ENCODE results near the gene DCC.

DNA sequence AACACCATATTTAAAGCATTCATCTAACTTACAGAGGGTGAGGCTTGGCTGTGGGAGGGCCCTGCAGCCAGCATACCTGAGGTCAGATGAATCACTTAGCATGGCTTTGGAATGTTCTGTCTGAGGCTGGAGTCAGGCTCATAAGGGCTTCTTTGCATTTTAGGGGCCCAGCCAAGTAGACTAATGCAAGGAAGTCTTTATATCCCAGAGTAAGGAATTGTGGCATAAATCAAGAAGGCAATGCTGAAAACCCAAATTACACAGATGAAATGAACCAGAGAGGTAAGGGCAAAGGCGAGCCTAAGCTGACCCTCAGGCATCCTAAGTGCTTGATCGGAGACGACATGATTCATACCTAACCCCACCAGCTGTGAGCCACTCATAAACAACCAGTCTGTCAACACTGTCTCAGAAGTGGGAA lies 383.6 kb downstream of the DCC start:
- TF ChIP-seq POLR2A (IDR thresholded peaks at IDR 0.05): no peak
- TF ChIP-seq, protein P1, sequence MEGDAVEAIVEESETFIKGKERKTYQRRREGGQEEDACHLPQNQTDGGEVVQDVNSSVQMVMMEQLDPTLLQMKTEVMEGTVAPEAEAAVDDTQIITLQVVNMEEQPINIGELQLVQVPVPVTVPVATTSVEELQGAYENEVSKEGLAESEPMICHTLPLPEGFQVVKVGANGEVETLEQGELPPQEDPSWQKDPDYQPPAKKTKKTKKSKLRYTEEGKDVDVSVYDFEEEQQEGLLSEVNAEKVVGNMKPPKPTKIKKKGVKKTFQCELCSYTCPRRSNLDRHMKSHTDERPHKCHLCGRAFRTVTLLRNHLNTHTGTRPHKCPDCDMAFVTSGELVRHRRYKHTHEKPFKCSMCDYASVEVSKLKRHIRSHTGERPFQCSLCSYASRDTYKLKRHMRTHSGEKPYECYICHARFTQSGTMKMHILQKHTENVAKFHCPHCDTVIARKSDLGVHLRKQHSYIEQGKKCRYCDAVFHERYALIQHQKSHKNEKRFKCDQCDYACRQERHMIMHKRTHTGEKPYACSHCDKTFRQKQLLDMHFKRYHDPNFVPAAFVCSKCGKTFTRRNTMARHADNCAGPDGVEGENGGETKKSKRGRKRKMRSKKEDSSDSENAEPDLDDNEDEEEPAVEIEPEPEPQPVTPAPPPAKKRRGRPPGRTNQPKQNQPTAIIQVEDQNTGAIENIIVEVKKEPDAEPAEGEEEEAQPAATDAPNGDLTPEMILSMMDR (IDR thresholded peaks at IDR 0.05): no peak

Data from thyroid gland (tissue), 4 donors.